IMR-90 (cell line): ENCODE data around the gene EIF5A.

ENCODE experiments used
- CEBPB ChIP-seq: IDR thresholded peaks from 2 replicates; pipeline ENCODE4 v1.6.1; 2012; ENCODE audit warnings: low read depth, low read length, improper control_type of control experiment
- MAFK ChIP-seq: IDR thresholded peaks from 2 replicates; pipeline ENCODE4 v1.6.1; 2012; ENCODE audit warnings: low read depth, low read length, improper control_type of control experiment
- POLR2A ChIP-seq: IDR thresholded peaks from 2 replicates; pipeline ENCODE4 v1.6.1; 2012; ENCODE audit warnings: mild to moderate bottlenecking, low read depth, low read length
- RFX5 ChIP-seq: IDR thresholded peaks from 2 replicates; pipeline ENCODE4 v1.8.0; 2012; ENCODE audit warnings: low read depth, mild to moderate bottlenecking, low read length, moderate library complexity
- SMC3 ChIP-seq: fragments of 150-350 bp; IDR thresholded peaks from 2 replicates; pipeline ENCODE4 v1.6.1; 2016; ENCODE audit warnings: low read depth, mild to moderate bottlenecking, antibody characterized with exemption, low read length, moderate library complexity
- TF ChIP-seq, protein P1 (sequence below): conservative IDR thresholded peaks from 2 replicates; pipeline ENCODE4 v1.5.1; 2012; ENCODE audit warnings: mild to moderate bottlenecking, low read depth, low read length, improper control_type of control experiment
- TF ChIP-seq, protein P2 (sequence below): fragments of 150-350 bp; IDR thresholded peaks from 2 replicates; pipeline ENCODE4 v1.6.1; 2017; ENCODE audit warnings: mild to moderate bottlenecking, antibody characterized with exemption, low read length, low read depth
- TF ChIP-seq, protein P3 (sequence below): fragments of 150-350 bp; IDR thresholded peaks from 2 replicates; pipeline ENCODE4 v1.6.1; 2016; ENCODE audit warnings: low read depth, mild to moderate bottlenecking, low read length, moderate library complexity, borderline replicate concordance

DNA sequence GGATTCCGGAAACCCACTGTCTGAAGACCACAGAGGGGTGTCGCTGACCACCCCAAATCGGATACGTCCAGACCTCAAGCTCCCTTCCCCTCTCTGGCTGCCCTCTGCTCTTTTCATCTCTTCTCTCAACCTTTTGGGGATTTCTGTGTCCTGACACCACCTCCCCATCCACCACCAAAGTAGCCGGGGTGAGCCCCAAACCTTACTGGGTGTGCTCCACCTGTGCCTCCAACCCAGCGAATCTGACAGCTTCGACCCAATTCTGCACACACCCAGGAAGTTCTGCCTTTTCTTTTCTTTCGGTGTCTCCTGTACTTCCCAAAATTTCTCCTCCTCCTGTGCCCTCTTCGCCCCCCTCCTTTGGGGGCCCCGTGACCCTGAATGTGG lies 45.1 kb downstream of the EIF5A start:
- no peak for TF ChIP-seq POLR2A
- TF ChIP-seq, protein P1, sequence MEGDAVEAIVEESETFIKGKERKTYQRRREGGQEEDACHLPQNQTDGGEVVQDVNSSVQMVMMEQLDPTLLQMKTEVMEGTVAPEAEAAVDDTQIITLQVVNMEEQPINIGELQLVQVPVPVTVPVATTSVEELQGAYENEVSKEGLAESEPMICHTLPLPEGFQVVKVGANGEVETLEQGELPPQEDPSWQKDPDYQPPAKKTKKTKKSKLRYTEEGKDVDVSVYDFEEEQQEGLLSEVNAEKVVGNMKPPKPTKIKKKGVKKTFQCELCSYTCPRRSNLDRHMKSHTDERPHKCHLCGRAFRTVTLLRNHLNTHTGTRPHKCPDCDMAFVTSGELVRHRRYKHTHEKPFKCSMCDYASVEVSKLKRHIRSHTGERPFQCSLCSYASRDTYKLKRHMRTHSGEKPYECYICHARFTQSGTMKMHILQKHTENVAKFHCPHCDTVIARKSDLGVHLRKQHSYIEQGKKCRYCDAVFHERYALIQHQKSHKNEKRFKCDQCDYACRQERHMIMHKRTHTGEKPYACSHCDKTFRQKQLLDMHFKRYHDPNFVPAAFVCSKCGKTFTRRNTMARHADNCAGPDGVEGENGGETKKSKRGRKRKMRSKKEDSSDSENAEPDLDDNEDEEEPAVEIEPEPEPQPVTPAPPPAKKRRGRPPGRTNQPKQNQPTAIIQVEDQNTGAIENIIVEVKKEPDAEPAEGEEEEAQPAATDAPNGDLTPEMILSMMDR = no peak; the same call in 1 of the 2 replicates
- TF ChIP-seq CEBPB = no peak
- no peak for TF ChIP-seq SMC3
- no peak for TF ChIP-seq RFX5
- TF ChIP-seq, protein P2, sequence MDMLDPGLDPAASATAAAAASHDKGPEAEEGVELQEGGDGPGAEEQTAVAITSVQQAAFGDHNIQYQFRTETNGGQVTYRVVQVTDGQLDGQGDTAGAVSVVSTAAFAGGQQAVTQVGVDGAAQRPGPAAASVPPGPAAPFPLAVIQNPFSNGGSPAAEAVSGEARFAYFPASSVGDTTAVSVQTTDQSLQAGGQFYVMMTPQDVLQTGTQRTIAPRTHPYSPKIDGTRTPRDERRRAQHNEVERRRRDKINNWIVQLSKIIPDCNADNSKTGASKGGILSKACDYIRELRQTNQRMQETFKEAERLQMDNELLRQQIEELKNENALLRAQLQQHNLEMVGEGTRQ = no peak
- TF ChIP-seq, protein P3, sequence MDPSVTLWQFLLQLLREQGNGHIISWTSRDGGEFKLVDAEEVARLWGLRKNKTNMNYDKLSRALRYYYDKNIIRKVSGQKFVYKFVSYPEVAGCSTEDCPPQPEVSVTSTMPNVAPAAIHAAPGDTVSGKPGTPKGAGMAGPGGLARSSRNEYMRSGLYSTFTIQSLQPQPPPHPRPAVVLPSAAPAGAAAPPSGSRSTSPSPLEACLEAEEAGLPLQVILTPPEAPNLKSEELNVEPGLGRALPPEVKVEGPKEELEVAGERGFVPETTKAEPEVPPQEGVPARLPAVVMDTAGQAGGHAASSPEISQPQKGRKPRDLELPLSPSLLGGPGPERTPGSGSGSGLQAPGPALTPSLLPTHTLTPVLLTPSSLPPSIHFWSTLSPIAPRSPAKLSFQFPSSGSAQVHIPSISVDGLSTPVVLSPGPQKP = no peak
- no peak for TF ChIP-seq MAFK
